Stimulated activated CD4-positive, alpha-beta T cell treated with anti-CD3 and anti-CD28 coated beads, Interleukin-12 subunit alpha, Interleukin-12 subunit beta, amount 100 ng/mL, for 4 hours (primary cell): ENCODE measurements around the gene FNDC3A.
"Not testable (repeated sequence)": the region's sequence is repeated elsewhere in the genome, so short reads cannot be mapped to it uniquely, and the experiment has no call there.

Experiments
- DNase-seq: peaks from one replicate; pipeline ENCODE4 v3.0.0-alpha.2; 2020

The FNDC3A gene

GRCh38 chr13:49098771-49099512 lies 123.2 kb downstream of the FNDC3A start:
- no peak for DNase-seq

- DNase-seq, result no peak
Measured at GRCh38 chr13:49099513-49099877, 123.8 kb downstream of the FNDC3A start.

GRCh38 chr13:49100637-49101570 lies 125.2 kb downstream of the FNDC3A start:
- DNase-seq, result no peak

DNA sequence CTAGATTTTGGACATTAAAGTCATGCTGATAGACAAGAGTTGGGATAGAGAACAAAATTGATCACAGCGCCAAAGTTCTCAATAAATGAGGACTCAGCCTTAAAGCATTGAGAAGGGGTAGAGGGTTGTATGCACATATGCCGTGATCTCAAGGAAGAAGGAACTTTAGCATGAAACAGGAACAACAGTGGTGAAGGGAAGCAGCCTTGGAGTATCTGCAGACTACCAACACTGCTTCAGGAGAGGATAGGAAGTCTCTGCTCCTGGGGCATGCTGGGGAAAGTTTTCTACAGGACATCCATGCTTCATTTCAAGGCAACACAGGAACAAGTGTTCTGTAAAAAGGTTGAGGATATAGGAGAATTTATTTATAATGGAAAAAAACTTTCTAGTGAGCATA lies 132.5 kb downstream of the FNDC3A start:
- DNase-seq, result no peak

- peak; percentile 57 for DNase-seq
Measured at GRCh38 chr13:49110122-49110912, 134.6 kb downstream of the FNDC3A start.

- no peak for DNase-seq
Measured at GRCh38 chr13:49110913-49111170, 135.1 kb downstream of the FNDC3A start.

DNA sequence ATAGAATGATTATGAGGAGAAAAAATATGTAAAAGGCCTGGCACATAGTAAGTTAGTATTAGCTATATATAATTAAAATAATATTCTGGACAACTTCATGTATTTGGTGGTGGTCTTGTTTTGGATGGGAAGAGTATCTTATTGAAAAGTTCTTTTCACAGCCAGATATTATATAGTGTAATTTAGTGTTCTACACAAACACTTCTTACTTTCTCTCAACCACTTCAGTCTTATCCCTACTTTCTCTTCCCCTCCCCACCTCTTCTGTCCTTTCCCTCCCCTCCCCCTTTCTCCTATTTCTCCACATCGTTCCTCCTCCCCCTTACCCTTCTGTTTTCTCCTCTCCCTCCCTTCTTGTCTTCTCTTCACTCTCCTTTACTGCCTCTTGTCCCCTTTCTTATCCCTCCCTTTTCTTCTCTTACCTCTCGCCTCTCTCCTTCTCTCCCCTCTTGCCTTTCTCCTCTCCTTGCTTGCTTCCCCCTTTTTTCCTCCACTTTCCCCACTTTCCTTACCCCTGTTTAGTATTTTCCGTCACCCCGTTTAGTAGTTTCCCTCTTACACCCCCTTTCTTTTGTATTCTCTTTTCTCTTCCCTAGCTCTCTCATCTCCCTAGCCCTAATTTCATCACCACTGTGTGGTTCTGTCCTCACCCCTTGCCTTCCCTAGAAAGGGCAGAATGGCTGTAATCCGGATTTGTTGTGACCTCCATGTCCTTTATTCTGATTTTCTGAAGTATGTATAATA lies 137.2 kb downstream of the FNDC3A start:
- DNase-seq, result no peak

GRCh38 chr13:49113526-49114286 lies 138.0 kb downstream of the FNDC3A start:
- DNase-seq, result no peak

DNA sequence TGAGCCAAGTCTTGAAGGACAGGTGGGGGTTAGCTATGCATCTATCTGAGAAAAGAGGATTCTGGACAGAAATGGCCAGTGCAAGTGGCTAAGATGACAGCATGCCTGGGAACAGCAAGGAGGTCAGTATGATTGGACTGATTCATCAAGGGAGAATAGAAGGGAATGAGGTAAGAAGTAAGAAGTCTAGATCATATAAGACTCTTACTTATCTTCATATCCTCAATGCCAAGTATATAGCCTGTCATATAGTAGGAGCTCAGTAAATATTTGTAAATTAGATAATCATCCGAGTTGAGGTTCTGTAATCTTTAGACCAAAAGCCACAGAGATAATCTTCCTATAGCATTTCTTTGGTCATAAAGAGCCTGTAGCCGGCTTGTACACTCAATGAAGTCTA lies 141.2 kb downstream of the FNDC3A start:
- DNase-seq, result no peak

DNA sequence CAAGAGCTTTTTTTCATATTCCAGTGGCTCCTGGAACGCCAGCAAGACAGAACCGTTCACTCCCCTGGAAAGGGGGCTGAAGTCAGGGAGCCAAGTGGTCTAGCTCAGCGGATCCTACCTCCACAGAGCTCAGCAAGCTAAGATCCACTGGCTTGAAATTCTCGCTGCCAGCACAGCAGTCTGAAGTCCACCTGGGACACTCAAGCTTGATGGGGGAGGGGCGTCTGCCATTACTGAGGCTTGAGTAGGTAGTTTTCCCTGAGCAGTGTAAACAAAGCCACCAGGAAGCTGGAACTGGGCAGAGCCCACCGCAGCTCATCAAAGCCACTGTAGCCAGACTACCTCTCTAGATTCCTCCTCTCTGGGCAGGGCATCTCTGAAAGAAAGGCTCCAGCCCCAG lies 142.7 kb downstream of the FNDC3A start:
- not testable (repeated sequence) for DNase-seq

GRCh38 chr13:49124693-49125304 lies 149.1 kb downstream of the FNDC3A start:
- no peak for DNase-seq

- DNase-seq, result no peak
Measured at GRCh38 chr13:49125964-49126524, 150.3 kb downstream of the FNDC3A start.

DNA sequence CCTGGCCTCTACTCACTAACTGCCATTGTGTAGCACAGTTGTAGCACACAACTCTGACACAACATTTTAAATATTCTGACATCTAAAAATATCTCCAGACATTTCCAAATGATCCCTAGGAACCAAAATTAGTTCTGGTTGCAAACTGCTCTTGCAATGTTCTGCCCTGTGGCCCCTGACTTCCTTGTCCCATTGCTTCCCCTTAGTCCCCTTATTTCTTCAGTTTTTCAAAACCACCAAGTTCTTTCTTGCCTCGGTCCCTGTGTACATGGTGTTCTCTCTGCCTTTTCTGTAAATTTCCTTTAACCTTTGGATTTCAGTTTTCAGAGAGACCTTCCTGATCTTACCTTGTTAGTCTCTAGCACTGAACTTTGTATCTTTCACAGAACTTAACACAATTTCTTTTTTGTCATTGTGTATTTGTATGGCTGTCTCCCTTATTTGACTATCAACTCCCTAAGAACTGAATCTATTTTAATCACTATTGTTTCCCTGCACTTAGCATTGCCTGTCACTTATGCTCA lies 156.8 kb downstream of the FNDC3A start:
- DNase-seq, result no peak

DNA sequence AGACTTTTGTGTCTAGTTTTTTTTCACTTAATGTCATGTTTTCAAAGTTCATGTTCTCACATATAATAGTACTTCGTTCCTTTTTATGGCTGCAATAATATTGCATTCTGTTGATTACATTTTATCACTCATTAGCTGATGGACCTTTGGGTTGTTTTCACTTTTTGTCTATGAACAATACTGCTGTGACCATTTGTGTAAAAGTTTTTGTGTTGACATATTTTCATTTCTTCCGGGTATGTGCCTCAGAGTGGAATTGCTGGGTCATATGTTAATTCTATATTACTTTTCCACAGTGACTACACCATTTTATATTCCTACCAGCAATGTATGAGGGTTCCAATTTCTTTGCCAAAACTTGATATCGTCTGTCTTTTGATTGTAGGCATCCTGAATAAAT lies 158.6 kb downstream of the FNDC3A start:
- no peak for DNase-seq

GRCh38 chr13:49137138-49137643 lies 161.5 kb downstream of the FNDC3A start:
- DNase-seq, result not testable (repeated sequence)

DNA sequence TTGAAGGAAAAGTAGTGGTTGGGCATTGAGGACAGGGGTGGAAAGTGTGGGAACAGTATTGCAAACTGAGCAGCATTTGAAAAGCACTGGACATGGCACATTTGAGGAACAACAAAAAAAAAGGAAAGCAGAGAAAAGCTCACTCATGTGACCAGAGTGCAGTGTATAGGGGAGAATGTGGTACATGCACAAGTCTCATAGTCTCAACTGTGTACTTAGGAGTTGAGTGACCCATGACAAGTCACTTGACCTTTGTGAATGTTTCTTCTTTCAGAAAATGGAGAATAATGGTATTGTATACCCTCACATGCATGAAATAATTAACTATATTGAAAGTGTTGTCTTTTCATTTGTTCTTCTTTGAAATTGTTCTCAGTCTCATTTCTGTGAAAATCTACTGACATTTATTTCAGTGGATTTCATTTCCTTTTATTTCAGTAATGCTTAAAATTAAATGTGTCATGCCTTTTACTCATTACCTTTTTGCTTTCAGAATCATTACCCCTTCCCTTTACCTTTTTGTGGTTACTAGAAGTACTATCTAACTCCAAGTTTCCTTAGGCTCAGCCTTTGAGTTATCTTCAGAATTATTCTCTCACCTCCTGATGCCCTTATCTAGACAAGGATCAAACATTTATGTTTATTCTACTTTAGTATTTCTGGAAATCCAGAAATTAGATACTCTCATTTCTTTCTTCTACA lies 165.3 kb downstream of the FNDC3A start:
- DNase-seq, result no peak

- DNase-seq, result no peak
Measured at GRCh38 chr13:49146950-49147355, 171.2 kb downstream of the FNDC3A start.

GRCh38 chr13:49148405-49148804 lies 172.7 kb downstream of the FNDC3A start:
- no peak for DNase-seq

DNA sequence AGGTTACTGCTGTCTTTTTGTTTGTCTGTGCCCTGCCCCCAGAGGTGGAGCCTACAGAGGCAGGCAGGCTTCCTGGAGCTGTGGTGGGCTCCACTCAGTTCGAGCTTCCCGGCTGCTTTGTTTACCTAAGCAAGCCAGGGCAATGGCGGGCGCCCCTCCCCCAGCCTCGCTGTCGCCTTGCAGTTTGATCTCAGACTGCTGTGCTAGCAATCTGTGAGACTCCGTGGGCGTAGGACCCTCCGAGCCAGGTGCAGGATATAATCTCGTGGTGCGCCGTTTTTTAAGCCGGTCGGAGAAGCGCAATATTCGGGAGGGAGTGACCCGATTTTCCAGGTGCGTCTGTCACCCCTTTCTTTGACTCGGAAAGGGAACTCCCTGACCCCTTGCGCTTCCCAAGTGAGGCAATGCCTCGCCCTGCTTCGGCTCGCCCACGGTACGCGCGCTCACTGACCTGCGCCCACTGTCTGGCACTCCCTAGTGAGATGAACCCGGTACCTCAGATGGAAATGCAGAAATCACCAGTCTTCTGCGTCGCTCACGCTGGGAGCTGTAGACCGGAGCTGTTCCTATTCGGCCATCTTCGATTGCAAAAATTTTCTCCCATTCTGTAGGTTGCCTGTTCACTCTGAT lies 182.4 kb downstream of the FNDC3A start:
- not testable (repeated sequence) for DNase-seq

- DNase-seq, result not testable (repeated sequence)
Measured at GRCh38 chr13:49163162-49163561, 187.4 kb downstream of the FNDC3A start.
